IMR-90 (cell line): ENCODE measurements around the gene CLDN2.

Experiments used
- CEBPB ChIP-seq: IDR thresholded peaks from 2 replicates; pipeline ENCODE4 v1.6.1; 2012; ENCODE audit warnings: low read depth, low read length, improper control_type of control experiment
- CHD1 ChIP-seq: IDR thresholded peaks from 2 replicates; pipeline ENCODE4 v1.6.1; 2012; ENCODE audit warnings: low read depth, low read length, improper control_type of control experiment
- MAFK ChIP-seq: IDR thresholded peaks from 2 replicates; pipeline ENCODE4 v1.6.1; 2012; ENCODE audit warnings: low read depth, low read length, improper control_type of control experiment
- MAZ ChIP-seq: IDR thresholded peaks from 2 replicates; pipeline ENCODE4 v1.6.1; 2012; ENCODE audit warnings: low read depth, mild to moderate bottlenecking, low read length, improper control_type of control experiment, moderate library complexity, borderline replicate concordance
- MXI1 ChIP-seq: IDR thresholded peaks from 2 replicates; pipeline ENCODE4 v1.6.1; 2012; ENCODE audit warnings: low read depth, mild to moderate bottlenecking, low read length, moderate library complexity, borderline replicate concordance
- POLR2A ChIP-seq: IDR thresholded peaks from 2 replicates; pipeline ENCODE4 v1.6.1; 2012; ENCODE audit warnings: mild to moderate bottlenecking, low read depth, low read length
- RAD21 ChIP-seq: IDR thresholded peaks from 2 replicates; pipeline ENCODE4 v1.6.1; 2012; ENCODE audit warnings: low read length, improper control_type of control experiment
- RCOR1 ChIP-seq: IDR thresholded peaks from 2 replicates; pipeline ENCODE4 v1.6.1; 2012; ENCODE audit warnings: mild to moderate bottlenecking, low read length, improper control_type of control experiment; ENCODE audit not compliant: insufficient replicate concordance
- RFX5 ChIP-seq: IDR thresholded peaks from 2 replicates; pipeline ENCODE4 v1.8.0; 2012; ENCODE audit warnings: low read depth, mild to moderate bottlenecking, low read length, moderate library complexity
- TF ChIP-seq, protein P1 (sequence below): conservative IDR thresholded peaks from 2 replicates; pipeline ENCODE4 v1.5.1; 2012; ENCODE audit warnings: mild to moderate bottlenecking, low read depth, low read length, improper control_type of control experiment
- TF ChIP-seq, protein P2 (sequence below): fragments of 150-350 bp; IDR thresholded peaks from 2 replicates; pipeline ENCODE4 v1.6.1; 2017; ENCODE audit warnings: mild to moderate bottlenecking, antibody characterized with exemption, low read length, low read depth

DNA sequence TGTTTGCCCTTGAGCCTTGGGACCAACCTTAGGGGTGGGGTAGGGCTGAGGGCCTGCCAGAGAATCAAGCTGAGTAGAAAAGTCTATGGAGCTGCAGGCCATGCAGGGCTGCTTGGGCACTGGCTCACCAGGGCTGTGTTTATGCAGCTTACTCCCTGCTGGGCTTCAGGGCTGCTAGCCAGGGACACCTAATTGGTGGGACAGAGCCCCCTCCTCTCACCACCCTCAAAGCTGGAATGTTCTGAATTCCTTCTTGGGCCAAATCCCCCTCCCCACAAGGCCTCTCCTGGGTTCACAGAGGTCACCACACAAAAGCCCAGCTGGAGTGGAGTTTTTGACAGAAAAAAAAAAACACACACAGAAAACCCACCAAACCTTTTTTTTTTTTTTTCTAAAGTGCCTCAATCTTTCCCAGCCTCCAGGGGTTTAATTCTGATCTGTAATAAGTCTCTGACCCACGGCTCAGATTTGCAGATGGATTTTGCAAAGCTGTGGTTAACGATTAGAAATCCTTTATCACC, at the start of gene CLDN2:
- TF ChIP-seq, protein P1, sequence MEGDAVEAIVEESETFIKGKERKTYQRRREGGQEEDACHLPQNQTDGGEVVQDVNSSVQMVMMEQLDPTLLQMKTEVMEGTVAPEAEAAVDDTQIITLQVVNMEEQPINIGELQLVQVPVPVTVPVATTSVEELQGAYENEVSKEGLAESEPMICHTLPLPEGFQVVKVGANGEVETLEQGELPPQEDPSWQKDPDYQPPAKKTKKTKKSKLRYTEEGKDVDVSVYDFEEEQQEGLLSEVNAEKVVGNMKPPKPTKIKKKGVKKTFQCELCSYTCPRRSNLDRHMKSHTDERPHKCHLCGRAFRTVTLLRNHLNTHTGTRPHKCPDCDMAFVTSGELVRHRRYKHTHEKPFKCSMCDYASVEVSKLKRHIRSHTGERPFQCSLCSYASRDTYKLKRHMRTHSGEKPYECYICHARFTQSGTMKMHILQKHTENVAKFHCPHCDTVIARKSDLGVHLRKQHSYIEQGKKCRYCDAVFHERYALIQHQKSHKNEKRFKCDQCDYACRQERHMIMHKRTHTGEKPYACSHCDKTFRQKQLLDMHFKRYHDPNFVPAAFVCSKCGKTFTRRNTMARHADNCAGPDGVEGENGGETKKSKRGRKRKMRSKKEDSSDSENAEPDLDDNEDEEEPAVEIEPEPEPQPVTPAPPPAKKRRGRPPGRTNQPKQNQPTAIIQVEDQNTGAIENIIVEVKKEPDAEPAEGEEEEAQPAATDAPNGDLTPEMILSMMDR: no peak
- TF ChIP-seq MAZ (no peak), RAD21 (no peak), RCOR1 (no peak), MXI1 (no peak), RFX5 (no peak), CEBPB (no peak), POLR2A (no peak), CHD1 (no peak), MAFK (no peak)
- TF ChIP-seq, protein P2, sequence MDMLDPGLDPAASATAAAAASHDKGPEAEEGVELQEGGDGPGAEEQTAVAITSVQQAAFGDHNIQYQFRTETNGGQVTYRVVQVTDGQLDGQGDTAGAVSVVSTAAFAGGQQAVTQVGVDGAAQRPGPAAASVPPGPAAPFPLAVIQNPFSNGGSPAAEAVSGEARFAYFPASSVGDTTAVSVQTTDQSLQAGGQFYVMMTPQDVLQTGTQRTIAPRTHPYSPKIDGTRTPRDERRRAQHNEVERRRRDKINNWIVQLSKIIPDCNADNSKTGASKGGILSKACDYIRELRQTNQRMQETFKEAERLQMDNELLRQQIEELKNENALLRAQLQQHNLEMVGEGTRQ: no peak
